Liver (tissue), 9 donors: ENCODE data around the gene NPAS2. TPM values are rescaled to one million over a fixed set of nuclear protein-coding genes. Genes with fewer than 3 reads are reported as not detected.

Experiments
- DNase-seq: peaks from one replicate; pipeline ENCODE4 v3.0.0-alpha.2; 2017; ENCODE audit warnings: low spot score
- H3K27ac ChIP-seq, 2 donors: one replicate each; pipeline ENCODE4 v1.7.0; 2013; ENCODE audit warnings: inconsistent platforms in 2 of 2, low read length in 2 of 2, control low read depth in 1 of 2, low read depth in 1 of 2, mild to moderate bottlenecking in 1 of 2
- H3K27me3 ChIP-seq, 4 donors: one replicate each; pipeline versions ENCODE4 v1.6.1 to v1.7.0; 2013; ENCODE audit warnings: low read length in 3 of 4, inconsistent platforms in 1 of 4, mild to moderate bottlenecking in 1 of 4, moderate library complexity in 1 of 4; ENCODE audit not compliant: control insufficient read depth in 4 of 4, insufficient read depth in 4 of 4
- H3K36me3 ChIP-seq, 4 donors: one replicate each; pipeline versions ENCODE4 v1.6.1 to v1.7.0; 2013; ENCODE audit warnings: low read length in 3 of 4, mild to moderate bottlenecking in 3 of 4, low read depth in 1 of 4, moderate library complexity in 1 of 4; ENCODE audit not compliant: control insufficient read depth in 4 of 4, insufficient read depth in 3 of 4
- H3K4me1 ChIP-seq, 4 donors: one replicate each; pipeline versions ENCODE4 v1.6.1 to v1.7.0; 2013; ENCODE audit warnings: low read length in 3 of 4, mild to moderate bottlenecking in 3 of 4, moderate library complexity in 1 of 4; ENCODE audit not compliant: control insufficient read depth in 4 of 4, insufficient read depth in 4 of 4
- H3K4me3 ChIP-seq, 3 donors: one replicate each; pipeline versions ENCODE4 v1.6.1 to v1.7.0; 2013; ENCODE audit warnings: low read length in 3 of 3, control low read depth in 1 of 3, low read depth in 1 of 3, mild to moderate bottlenecking in 1 of 3
- H3K9ac ChIP-seq, 2 donors: one replicate each; pipeline ENCODE4 v1.7.0; 2013; ENCODE audit warnings: low read length in 2 of 2, mild to moderate bottlenecking in 2 of 2, moderate library complexity in 2 of 2, control low read depth in 1 of 2, low read depth in 1 of 2
- H3K9me3 ChIP-seq, 4 donors: one replicate each; pipeline versions ENCODE4 v1.6.1 to v1.7.0; 2013; ENCODE audit warnings: low read length in 3 of 4; ENCODE audit not compliant: control insufficient read depth in 4 of 4
- EGR1 ChIP-seq, 2 donors: IDR thresholded peaks; 2 replicates each; pipeline ENCODE4 v1.6.1; 2016 to 2018; ENCODE audit warnings: antibody characterized with exemption in 2 of 2, low read depth in 2 of 2
- FOXA1 ChIP-seq: IDR thresholded peaks from 2 replicates; pipeline ENCODE4 v1.6.1; 2016; ENCODE audit warnings: antibody characterized with exemption
- GABPA ChIP-seq, 2 donors: IDR thresholded peaks in 1 of 2; conservative IDR thresholded peaks in 1 of 2; 2 replicates each; pipeline ENCODE4 v1.6.1; 2016; ENCODE audit warnings: antibody characterized with exemption in 2 of 2, mild to moderate bottlenecking in 1 of 2, moderate library complexity in 1 of 2
- HNF4A ChIP-seq, 2 donors: conservative IDR thresholded peaks; 2 replicates each; pipeline ENCODE4 v1.6.1; 2016; ENCODE audit warnings: antibody characterized with exemption in 2 of 2, mild to moderate bottlenecking in 2 of 2
- JUND ChIP-seq, 2 donors: IDR thresholded peaks; 2 replicates each; pipeline ENCODE4 v1.6.1; 2016; ENCODE audit warnings: antibody characterized with exemption in 2 of 2
- NR2F2 ChIP-seq: IDR thresholded peaks from 2 replicates; pipeline ENCODE4 v1.6.1; 2016; ENCODE audit warnings: antibody characterized with exemption
- RAD21 ChIP-seq, 2 donors: IDR thresholded peaks; 2 replicates each; pipeline ENCODE4 v1.6.1; 2016; ENCODE audit warnings: antibody characterized with exemption in 2 of 2, mild to moderate bottlenecking in 2 of 2
- RXRA ChIP-seq, 2 donors: IDR thresholded peaks; 2 replicates each; pipeline ENCODE4 v1.6.1; 2017 to 2018; ENCODE audit warnings: antibody characterized with exemption in 2 of 2, mild to moderate bottlenecking in 1 of 2
- SP1 ChIP-seq: IDR thresholded peaks from 2 replicates; pipeline ENCODE4 v1.6.1; 2018; ENCODE audit warnings: antibody characterized with exemption, mild to moderate bottlenecking
- TAF1 ChIP-seq: conservative IDR thresholded peaks from 2 replicates; pipeline ENCODE4 v1.6.1; 2016; ENCODE audit warnings: antibody characterized with exemption, mild to moderate bottlenecking
- YY1 ChIP-seq: IDR thresholded peaks from 2 replicates; pipeline ENCODE4 v1.6.1; 2016; ENCODE audit warnings: antibody characterized with exemption, mild to moderate bottlenecking
- WGBS: extraction: QIAGEN DNeasy Blood & Tissue Kit; methylation state at CpG from one replicate; pipeline ENCODE4 v1.1.7; 2013; 5-methylcytosine and 5-hydroxymethylcytosine counted together
- polyA plus RNA-seq, 2 donors: library from polyadenylated mRNA; stranded (reverse) in 1 of 2; unstranded in 1 of 2; fragments of 200-250 nt in 1 of 2; fragments of >200 nt in 1 of 2; fragmentation: Nextera tagmentation in 1 of 2; extraction: Ambion mirVana in 1 of 2; gene quantifications; one replicate each; pipeline versions ENCODE4 v1.2.1 to v1.2.3, GENCODE V29; 2013 to 2015
- total RNA-seq, 2 donors: library from RNA; depleted of rRNA; stranded (reverse); fragments of >200 nt; gene quantifications; one replicate each; pipeline ENCODE4 v1.2.3, GENCODE V29; 2014
- TF ChIP-seq, protein P1 (sequence below): IDR thresholded peaks from 2 replicates; pipeline ENCODE4 v1.6.1; 2016; ENCODE audit warnings: antibody characterized with exemption
- TF ChIP-seq, protein P2 (sequence below): IDR thresholded peaks from 2 replicates; pipeline ENCODE4 v1.6.1; 2016; ENCODE audit warnings: antibody characterized with exemption, mild to moderate bottlenecking
- TF ChIP-seq, protein P3 (sequence below): fragments of 150-350 bp; IDR thresholded peaks from 2 replicates; pipeline ENCODE4 v1.5.1; 2017; ENCODE audit warnings: improper control_type of control experiment, low read depth, low read length; ENCODE audit not compliant: missing input control
- TF ChIP-seq, protein P4 (sequence below): IDR thresholded peaks from 2 replicates; pipeline ENCODE4 v1.6.1; 2016; ENCODE audit warnings: antibody characterized with exemption
- donor health status: healthy.
- donor health status: healthy.
- donor health status: healthy.
- donor health status: healthy.
- donor health status: healthy.

NPAS2 gene
- total and polyA plus RNA-seq, 4 donors: 0.33 to 24.3 (median 6.6) TPM

DNA sequence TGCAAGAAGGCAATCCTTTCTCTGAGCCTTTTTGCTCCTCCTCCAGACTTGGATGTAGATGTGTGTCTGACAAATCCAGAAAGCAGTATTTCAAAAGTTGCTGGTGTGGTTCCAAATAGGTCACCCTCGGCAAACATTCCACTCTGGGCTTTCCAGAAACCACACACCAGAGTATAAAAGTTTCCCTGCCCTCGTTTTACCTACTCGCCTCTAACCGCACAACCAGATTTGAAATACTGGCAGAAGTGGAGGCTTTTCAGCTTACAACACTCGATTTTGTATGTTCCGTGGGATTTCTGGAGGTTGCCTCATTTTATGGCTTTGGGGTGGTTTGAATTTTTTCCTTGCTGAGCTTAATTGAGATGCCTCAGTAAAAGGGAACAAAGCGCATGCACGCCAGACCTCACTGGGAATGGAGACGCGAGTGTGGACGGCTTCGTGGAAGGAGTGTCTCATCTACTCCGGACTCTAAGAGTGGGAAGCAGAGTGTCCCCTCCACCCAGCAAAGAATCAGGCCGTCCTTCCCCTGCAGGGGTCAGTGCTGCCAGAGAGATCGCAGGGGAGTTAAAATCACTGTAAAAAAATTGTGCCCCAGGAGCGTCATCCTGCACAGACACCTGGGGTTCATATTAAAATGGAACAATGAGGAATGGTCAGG lies 138.2 kb downstream of the NPAS2 start:
- no peaks in the 10 kb centered on the region for H3K9me3 ChIP-seq
- H3K4me3 ChIP-seq: no peak overlapping the region
- peak overlapping the region in 1 of 2 donors; percentile 64 for H3K9ac ChIP-seq
- WGBS: 55% methylated on average over 16 of the region's 16 CpGs
- peaks cover 5 to 17% (median 10%) of the 10 kb centered on the region in 4 donors for H3K4me1 ChIP-seq
- no peaks in the 10 kb centered on the region for H3K27me3 ChIP-seq
- no peaks in the 10 kb centered on the region for H3K36me3 ChIP-seq
- TF ChIP-seq SP1 (peak; percentile 69), FOXA1 (no peak), NR2F2 (peak; percentile 32), HNF4A (conservative IDR thresholded peaks at IDR 0.05) (peak; percentile 68 to 69), RAD21 (IDR thresholded peaks at IDR 0.05) (peak; percentile 42 to 62), RXRA (IDR thresholded peaks at IDR 0.05) (peak; percentile 83 to 89), JUND (IDR thresholded peaks at IDR 0.05) (peak in 1 of 2 donors; percentile 42), YY1 (no peak)
- TF ChIP-seq, protein P1, sequence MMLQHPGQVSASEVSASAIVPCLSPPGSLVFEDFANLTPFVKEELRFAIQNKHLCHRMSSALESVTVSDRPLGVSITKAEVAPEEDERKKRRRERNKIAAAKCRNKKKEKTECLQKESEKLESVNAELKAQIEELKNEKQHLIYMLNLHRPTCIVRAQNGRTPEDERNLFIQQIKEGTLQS: no peak
- TF ChIP-seq, protein P2, sequence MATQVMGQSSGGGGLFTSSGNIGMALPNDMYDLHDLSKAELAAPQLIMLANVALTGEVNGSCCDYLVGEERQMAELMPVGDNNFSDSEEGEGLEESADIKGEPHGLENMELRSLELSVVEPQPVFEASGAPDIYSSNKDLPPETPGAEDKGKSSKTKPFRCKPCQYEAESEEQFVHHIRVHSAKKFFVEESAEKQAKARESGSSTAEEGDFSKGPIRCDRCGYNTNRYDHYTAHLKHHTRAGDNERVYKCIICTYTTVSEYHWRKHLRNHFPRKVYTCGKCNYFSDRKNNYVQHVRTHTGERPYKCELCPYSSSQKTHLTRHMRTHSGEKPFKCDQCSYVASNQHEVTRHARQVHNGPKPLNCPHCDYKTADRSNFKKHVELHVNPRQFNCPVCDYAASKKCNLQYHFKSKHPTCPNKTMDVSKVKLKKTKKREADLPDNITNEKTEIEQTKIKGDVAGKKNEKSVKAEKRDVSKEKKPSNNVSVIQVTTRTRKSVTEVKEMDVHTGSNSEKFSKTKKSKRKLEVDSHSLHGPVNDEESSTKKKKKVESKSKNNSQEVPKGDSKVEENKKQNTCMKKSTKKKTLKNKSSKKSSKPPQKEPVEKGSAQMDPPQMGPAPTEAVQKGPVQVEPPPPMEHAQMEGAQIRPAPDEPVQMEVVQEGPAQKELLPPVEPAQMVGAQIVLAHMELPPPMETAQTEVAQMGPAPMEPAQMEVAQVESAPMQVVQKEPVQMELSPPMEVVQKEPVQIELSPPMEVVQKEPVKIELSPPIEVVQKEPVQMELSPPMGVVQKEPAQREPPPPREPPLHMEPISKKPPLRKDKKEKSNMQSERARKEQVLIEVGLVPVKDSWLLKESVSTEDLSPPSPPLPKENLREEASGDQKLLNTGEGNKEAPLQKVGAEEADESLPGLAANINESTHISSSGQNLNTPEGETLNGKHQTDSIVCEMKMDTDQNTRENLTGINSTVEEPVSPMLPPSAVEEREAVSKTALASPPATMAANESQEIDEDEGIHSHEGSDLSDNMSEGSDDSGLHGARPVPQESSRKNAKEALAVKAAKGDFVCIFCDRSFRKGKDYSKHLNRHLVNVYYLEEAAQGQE: peak; percentile 14
- TF ChIP-seq, protein P3, sequence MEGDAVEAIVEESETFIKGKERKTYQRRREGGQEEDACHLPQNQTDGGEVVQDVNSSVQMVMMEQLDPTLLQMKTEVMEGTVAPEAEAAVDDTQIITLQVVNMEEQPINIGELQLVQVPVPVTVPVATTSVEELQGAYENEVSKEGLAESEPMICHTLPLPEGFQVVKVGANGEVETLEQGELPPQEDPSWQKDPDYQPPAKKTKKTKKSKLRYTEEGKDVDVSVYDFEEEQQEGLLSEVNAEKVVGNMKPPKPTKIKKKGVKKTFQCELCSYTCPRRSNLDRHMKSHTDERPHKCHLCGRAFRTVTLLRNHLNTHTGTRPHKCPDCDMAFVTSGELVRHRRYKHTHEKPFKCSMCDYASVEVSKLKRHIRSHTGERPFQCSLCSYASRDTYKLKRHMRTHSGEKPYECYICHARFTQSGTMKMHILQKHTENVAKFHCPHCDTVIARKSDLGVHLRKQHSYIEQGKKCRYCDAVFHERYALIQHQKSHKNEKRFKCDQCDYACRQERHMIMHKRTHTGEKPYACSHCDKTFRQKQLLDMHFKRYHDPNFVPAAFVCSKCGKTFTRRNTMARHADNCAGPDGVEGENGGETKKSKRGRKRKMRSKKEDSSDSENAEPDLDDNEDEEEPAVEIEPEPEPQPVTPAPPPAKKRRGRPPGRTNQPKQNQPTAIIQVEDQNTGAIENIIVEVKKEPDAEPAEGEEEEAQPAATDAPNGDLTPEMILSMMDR: no peak
- DNase-seq: no peak
- H3K27ac ChIP-seq: peak overlapping the region; percentile 55 to 76

DNA sequence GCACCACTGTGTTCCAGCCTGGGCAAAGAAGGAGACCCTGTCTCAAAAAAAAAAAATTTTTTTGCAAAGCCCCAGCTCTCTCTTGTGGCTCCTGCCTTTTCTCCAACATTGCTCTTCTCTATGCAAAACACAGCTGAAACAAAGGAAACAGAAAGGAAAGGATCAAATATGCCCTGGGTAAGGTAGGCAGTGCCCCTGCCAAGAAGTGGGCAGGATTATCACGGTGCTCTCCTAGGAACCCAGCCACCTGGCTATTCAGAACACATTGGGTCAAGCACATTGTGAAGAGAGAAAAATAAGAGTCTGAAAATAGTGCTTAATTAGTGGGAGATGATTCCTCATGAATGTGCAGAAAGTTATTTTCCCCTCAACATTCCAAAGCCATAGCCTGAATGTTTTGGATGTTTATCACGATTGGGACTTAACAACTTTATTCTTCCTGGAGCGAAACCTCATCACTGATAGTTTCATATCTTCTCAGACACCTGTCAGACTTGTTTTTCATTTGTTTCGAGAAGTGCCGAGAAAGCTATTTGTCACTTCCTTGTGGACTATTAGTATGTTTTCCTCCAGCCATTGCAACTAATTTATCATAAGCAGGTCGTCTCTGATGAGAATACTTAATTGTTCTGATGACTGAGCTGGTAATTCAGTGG lies 139.4 kb downstream of the NPAS2 start:
- Histone ChIP-seq H3K9ac (no peak overlapping the region), H3K9me3 (no peaks in the 10 kb centered on the region), H3K4me3 (no peak overlapping the region), H3K4me1 (peaks cover 5 to 17% (median 10%) of the 10 kb centered on the region in 4 donors), H3K27me3 (no peaks in the 10 kb centered on the region), H3K36me3 (no peaks in the 10 kb centered on the region), H3K27ac (no peak overlapping the region)
- TF ChIP-seq, protein P2: no peak
- TF ChIP-seq, protein P4, sequence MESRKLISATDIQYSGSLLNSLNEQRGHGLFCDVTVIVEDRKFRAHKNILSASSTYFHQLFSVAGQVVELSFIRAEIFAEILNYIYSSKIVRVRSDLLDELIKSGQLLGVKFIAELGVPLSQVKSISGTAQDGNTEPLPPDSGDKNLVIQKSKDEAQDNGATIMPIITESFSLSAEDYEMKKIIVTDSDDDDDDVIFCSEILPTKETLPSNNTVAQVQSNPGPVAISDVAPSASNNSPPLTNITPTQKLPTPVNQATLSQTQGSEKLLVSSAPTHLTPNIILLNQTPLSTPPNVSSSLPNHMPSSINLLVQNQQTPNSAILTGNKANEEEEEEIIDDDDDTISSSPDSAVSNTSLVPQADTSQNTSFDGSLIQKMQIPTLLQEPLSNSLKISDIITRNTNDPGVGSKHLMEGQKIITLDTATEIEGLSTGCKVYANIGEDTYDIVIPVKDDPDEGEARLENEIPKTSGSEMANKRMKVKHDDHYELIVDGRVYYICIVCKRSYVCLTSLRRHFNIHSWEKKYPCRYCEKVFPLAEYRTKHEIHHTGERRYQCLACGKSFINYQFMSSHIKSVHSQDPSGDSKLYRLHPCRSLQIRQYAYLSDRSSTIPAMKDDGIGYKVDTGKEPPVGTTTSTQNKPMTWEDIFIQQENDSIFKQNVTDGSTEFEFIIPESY: no peak
- TF ChIP-seq RAD21 (IDR thresholded peaks at IDR 0.05) (no peak), NR2F2 (no peak), EGR1 (IDR thresholded peaks at IDR 0.05; ENCODE audit: low read depth in 2 of 2) (no peak), TAF1 (no peak), RXRA (IDR thresholded peaks at IDR 0.05) (no peak), GABPA (IDR thresholded peaks at IDR 0.05 in 1 of 2, conservative IDR thresholded peaks at IDR 0.05 in 1 of 2) (no peak), JUND (IDR thresholded peaks at IDR 0.05) (no peak)
- TF ChIP-seq, protein P1: no peak
- 60% methylated on average over 6 of the region's 6 CpGs for WGBS
- no peak for DNase-seq
